H1 (cell line): ENCODE data around the gene ZBTB16.

Experiments
- EGR1 ChIP-seq: IDR thresholded peaks from 2 replicates; pipeline ENCODE4 v1.6.1; 2011; ENCODE audit warnings: low read depth, low read length, borderline replicate concordance
- MAFK ChIP-seq: IDR thresholded peaks from 2 replicates; pipeline ENCODE4 v1.6.1; 2012; ENCODE audit warnings: low read depth, mild to moderate bottlenecking, improper control_type of control experiment, low read length
- SP4 ChIP-seq: IDR thresholded peaks from 2 replicates; pipeline ENCODE4 v1.6.1; 2012; ENCODE audit warnings: low read length, inconsistent platforms
- TF ChIP-seq, protein P1 (sequence below), 3 experiments: IDR thresholded peaks; 1 replicate in 2 of 3; 2 replicates in 1 of 3; pipeline versions ENCODE4 v1.5.1 to v1.6.1; 2011; ENCODE audit warnings: low read length in 3 of 3, mild to moderate bottlenecking in 3 of 3, inconsistent platforms in 2 of 3, low read depth in 1 of 3, moderate library complexity in 1 of 3; ENCODE audit not compliant: insufficient read depth in 1 of 3; ENCODE audit errors: control extremely low read depth in 1 of 3
- TF ChIP-seq, protein P2 (sequence below): IDR thresholded peaks from 2 replicates; pipeline ENCODE4 v1.6.1; 2011; ENCODE audit warnings: low read length, improper control_type of control experiment

DNA sequence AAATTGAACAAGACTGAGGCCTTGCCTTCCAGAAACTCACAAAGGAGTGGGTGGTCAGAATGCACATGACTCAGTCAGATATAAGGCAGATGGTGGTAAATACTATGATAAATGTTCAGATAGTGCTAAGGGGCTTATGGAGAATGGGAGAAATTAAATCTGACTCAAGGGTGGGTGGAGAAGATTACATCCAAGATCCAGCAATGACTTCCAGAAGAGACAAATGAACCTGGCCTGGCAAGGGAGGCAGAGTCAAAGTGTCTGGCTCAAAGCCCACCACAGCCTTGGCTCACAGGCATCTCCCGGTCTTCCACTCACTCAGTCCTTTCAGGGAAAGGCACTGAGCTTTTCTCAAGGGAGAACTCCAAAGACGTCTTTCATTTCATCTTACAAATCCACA, 6.1 kb upstream of the ZBTB16 start:
- TF ChIP-seq, protein P1, sequence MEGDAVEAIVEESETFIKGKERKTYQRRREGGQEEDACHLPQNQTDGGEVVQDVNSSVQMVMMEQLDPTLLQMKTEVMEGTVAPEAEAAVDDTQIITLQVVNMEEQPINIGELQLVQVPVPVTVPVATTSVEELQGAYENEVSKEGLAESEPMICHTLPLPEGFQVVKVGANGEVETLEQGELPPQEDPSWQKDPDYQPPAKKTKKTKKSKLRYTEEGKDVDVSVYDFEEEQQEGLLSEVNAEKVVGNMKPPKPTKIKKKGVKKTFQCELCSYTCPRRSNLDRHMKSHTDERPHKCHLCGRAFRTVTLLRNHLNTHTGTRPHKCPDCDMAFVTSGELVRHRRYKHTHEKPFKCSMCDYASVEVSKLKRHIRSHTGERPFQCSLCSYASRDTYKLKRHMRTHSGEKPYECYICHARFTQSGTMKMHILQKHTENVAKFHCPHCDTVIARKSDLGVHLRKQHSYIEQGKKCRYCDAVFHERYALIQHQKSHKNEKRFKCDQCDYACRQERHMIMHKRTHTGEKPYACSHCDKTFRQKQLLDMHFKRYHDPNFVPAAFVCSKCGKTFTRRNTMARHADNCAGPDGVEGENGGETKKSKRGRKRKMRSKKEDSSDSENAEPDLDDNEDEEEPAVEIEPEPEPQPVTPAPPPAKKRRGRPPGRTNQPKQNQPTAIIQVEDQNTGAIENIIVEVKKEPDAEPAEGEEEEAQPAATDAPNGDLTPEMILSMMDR (IDR thresholded peaks at IDR 0.05; ENCODE audit: control extremely low read depth in 1 of 3, insufficient read depth in 1 of 3, low read depth in 1 of 3, low read length in 3 of 3) = no peak
- TF ChIP-seq, protein P2, sequence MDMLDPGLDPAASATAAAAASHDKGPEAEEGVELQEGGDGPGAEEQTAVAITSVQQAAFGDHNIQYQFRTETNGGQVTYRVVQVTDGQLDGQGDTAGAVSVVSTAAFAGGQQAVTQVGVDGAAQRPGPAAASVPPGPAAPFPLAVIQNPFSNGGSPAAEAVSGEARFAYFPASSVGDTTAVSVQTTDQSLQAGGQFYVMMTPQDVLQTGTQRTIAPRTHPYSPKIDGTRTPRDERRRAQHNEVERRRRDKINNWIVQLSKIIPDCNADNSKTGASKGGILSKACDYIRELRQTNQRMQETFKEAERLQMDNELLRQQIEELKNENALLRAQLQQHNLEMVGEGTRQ = no peak
- TF ChIP-seq SP4 = no peak
- TF ChIP-seq MAFK = no peak
- no peak for TF ChIP-seq EGR1
